ENCODE results near the gene OR5C1. TPM values are rescaled to one million over a fixed set of nuclear protein-coding genes. Genes with fewer than 3 reads are reported as not detected.

The OR5C1 gene
- total and polyA plus RNA-seq, 9 of the 15 experiments (the other 6 are each of a cell fraction or from before 2014, with no cell fraction given): not detected

- Histone ChIP-seq H3K27me3 (ENCODE audit: control insufficient read depth in 2 of 2, insufficient read depth in 2 of 2, low read length in 2 of 2) (no peaks in the 10 kb centered on the region), H3K4me3 (no peak overlapping the region), H3K9me3 (replicated peaks; ENCODE audit: control insufficient read depth, insufficient read depth, low read depth, low read length) (no peaks in the 10 kb centered on the region), H3K4me1 (replicated peaks in 1 of 2; ENCODE audit: control insufficient read depth in 2 of 2, insufficient read depth in 2 of 2, low read length in 2 of 2) (peaks cover 2 to 6% of the 10 kb centered on the region in 2 experiments; a peak in 4 of 5 replicates), H3K9ac (ENCODE audit: insufficient read depth in 1 of 2, low read depth in 2 of 2, low read length in 2 of 2) (no peak overlapping the region), H2AFZ (ENCODE audit: low read depth, low read length) (peak overlapping the region; percentile 69), H3K36me3 (ENCODE audit: control insufficient read depth, insufficient read depth, low read length) (no peaks in the 10 kb centered on the region), H3K79me2 (ENCODE audit: control insufficient read depth, insufficient read depth, low read length) (peaks cover 12% of the 10 kb centered on the region), H3K9me1 (ENCODE audit: control insufficient read depth, insufficient read depth, low read length) (no peaks in the 10 kb centered on the region), H3K4me2 (ENCODE audit: insufficient read depth, low read length) (no peak overlapping the region), H3K27ac (ENCODE audit: extremely low read depth, low read depth, low read length) (no peak overlapping the region), H4K20me1 (replicated peaks; ENCODE audit: control insufficient read depth, insufficient read depth, low read length) (peaks cover 4% of the 10 kb centered on the region; the same call in 1 of the 2 replicates)
- TF ChIP-seq ZNF174 (CRISPR knock-in tag; IDR thresholded peaks at IDR 0.05): no peak
- TF ChIP-seq USF2 (CRISPR knock-in tag; IDR thresholded peaks at IDR 0.05): no peak
- TF ChIP-seq ZC3H8 (IDR thresholded peaks at IDR 0.05): no peak
- no peak for TF ChIP-seq SMAD1 (IDR thresholded peaks at IDR 0.05; ENCODE audit: low read depth, low read length, partially characterized antibody)
- no peak for TF ChIP-seq ATF7 (IDR thresholded peaks at IDR 0.05)
- TF ChIP-seq NFXL1 (CRISPR knock-in tag; IDR thresholded peaks at IDR 0.05): no peak
- no peak for TF ChIP-seq ARID4B (CRISPR knock-in tag; IDR thresholded peaks at IDR 0.05)
- peak; percentile 64 for TF ChIP-seq ZNF512 (tag; IDR thresholded peaks at IDR 0.05)
- CTCF ChIA-PET (ENCODE audit: low intra/inter-chr PET ratio): no interaction called here
- no peak for ATAC-seq
- no peak for FAIRE-seq
- intact Hi-C loops (cut with micrococcal nuclease): no loop called here
- POLR2A ChIA-PET: no interaction called here
- 76% methylated on average over 3 of the region's 3 CpGs for WGBS (ENCODE audit: insufficient coverage, low coverage, missing lambda C conversion rate)
- in situ Hi-C loops (cut with MboI): no loop called here
- DNase-seq (ENCODE audit: extremely low read depth in 1 of 4, low spot score in 3 of 4): no peak
- no TSS peak for BruUV-seq (replicated peaks)
Measured at GRCh38 chr9:122832194-122832593, 43.5 kb downstream of the OR5C1 start.

All from K562 (cell line).